Fibroblast of lung (primary cell): ENCODE results near the gene PXMP4. TPM values are rescaled to one million over a fixed set of nuclear protein-coding genes. Genes with fewer than 3 reads are reported as not detected.

Source experiments
- DNase-seq, 2 donors: peaks; one replicate each; pipeline versions ENCODE4 v3.0.0 to v3.0.0-alpha.2; 2010; ENCODE audit warnings: low read depth in 2 of 2
- H2AFZ ChIP-seq: 2 replicates; pipeline ENCODE4 v1.5.1; 2012; ENCODE audit warnings: low read length, control low read depth, inconsistent platforms
- H3K27ac ChIP-seq: 2 replicates; pipeline ENCODE4 v1.5.1; 2011; ENCODE audit warnings: low read length, control low read depth; ENCODE audit not compliant: insufficient read depth
- H3K27me3 ChIP-seq: 2 replicates; pipeline ENCODE4 v1.5.1; 2011; ENCODE audit warnings: mild to moderate bottlenecking, low read length; ENCODE audit not compliant: control insufficient read depth, insufficient read depth
- H3K36me3 ChIP-seq: 2 replicates; pipeline ENCODE4 v1.5.1; 2011; ENCODE audit warnings: low read length; ENCODE audit not compliant: control insufficient read depth, insufficient read depth
- H3K4me1 ChIP-seq: 2 replicates; pipeline ENCODE4 v1.5.1; 2011; ENCODE audit warnings: low read length; ENCODE audit not compliant: control insufficient read depth, insufficient read depth; ENCODE audit errors: extremely low read depth
- H3K4me2 ChIP-seq: 2 replicates; pipeline ENCODE4 v1.5.1; 2011; ENCODE audit warnings: low read length, control low read depth; ENCODE audit not compliant: insufficient read depth; ENCODE audit errors: extremely low read depth
- H3K4me3 ChIP-seq, 4 experiments: fragments of 200-600 bp in 1 of 4; sonication (generic) in 1 of 4; replicated peaks in 1 of 4; 2 replicates each; pipeline ENCODE4 v1.5.1; 2011 to 2016; ENCODE audit warnings: low read length in 4 of 4, low read depth in 3 of 4, mild to moderate bottlenecking in 3 of 4, control low read depth in 2 of 4, inconsistent platforms in 1 of 4, mixed read lengths in 1 of 4; ENCODE audit not compliant: insufficient read depth in 1 of 4; ENCODE audit errors: control extremely low read depth in 1 of 4
- H3K79me2 ChIP-seq: 2 replicates; pipeline ENCODE4 v1.5.1; 2012; ENCODE audit warnings: mild to moderate bottlenecking, low read length, inconsistent platforms; ENCODE audit not compliant: control insufficient read depth, insufficient read depth
- H3K9ac ChIP-seq: 2 replicates; pipeline ENCODE4 v1.5.1; 2011; ENCODE audit warnings: mild to moderate bottlenecking, low read length, control low read depth; ENCODE audit not compliant: insufficient read depth
- H3K9me3 ChIP-seq: 2 replicates; pipeline ENCODE4 v1.5.1; 2012; ENCODE audit warnings: low read depth, low read length; ENCODE audit not compliant: control insufficient read depth, insufficient read depth
- H4K20me1 ChIP-seq: 2 replicates; pipeline ENCODE4 v1.5.1; 2011; ENCODE audit warnings: low read length; ENCODE audit not compliant: control insufficient read depth, insufficient read depth; ENCODE audit errors: extremely low read depth
- CTCF ChIP-seq, 2 donors: IDR thresholded peaks in 1 of 2; conservative IDR thresholded peaks in 1 of 2; 1 replicate in 1 of 2; 2 replicates in 1 of 2; pipeline ENCODE4 v1.5.1; 2011 to 2012; ENCODE audit warnings: low read length in 2 of 2, control low read depth in 1 of 2, inconsistent platforms in 1 of 2, low read depth in 1 of 2, mild to moderate bottlenecking in 1 of 2
- EZH2 ChIP-seq: IDR thresholded peaks from 2 replicates; pipeline ENCODE4 v1.5.1; 2012; ENCODE audit warnings: low read length, control low read depth, mild to moderate bottlenecking; ENCODE audit errors: missing control alignments
- polyA plus RNA-seq, 2 donors: library from polyadenylated mRNA; depleted of rRNA in 1 of 2; stranded (reverse) in 1 of 2; unstranded in 1 of 2; fragments of >200 nt; gene quantifications; 2 replicates each; pipeline ENCODE4 v1.2.1, GENCODE V29; 2011 to 2012; ENCODE audit warnings: missing spikeins in 1 of 2
- total RNA-seq: library from RNA; depleted of rRNA; stranded (reverse); fragments of >200 nt; gene quantifications from 2 replicates; pipeline ENCODE4 v1.2.1, GENCODE V29; 2014

PXMP4 gene
- total and polyA plus RNA-seq, 2 donors (not counting 1 experiment from before 2014, with no cell fraction given), result 4.1 to 6.3 TPM

GRCh38 chr20:33746325-33746998, 26.4 kb upstream of the PXMP4 start:
- no peak overlapping the region for H2AFZ ChIP-seq
- H3K9ac ChIP-seq, result no peak overlapping the region
- H3K4me2 ChIP-seq, result no peak overlapping the region
- H3K79me2 ChIP-seq, result no peaks in the 10 kb centered on the region
- TF ChIP-seq CTCF (conservative IDR thresholded peaks at IDR 0.05 in 1 of 2, IDR thresholded peaks at IDR 0.05 in 1 of 2; ENCODE audit: low read depth in 1 of 2, low read length in 2 of 2) (no peak), EZH2 (no peak)
- no peak overlapping the region for H3K4me3 ChIP-seq
- no peak for DNase-seq
- H3K4me1 ChIP-seq, result no peaks in the 10 kb centered on the region
- no peak overlapping the region for H3K27ac ChIP-seq
- H3K27me3 ChIP-seq, result no peaks in the 10 kb centered on the region
- no peaks in the 10 kb centered on the region for H3K36me3 ChIP-seq
- no peaks in the 10 kb centered on the region for H4K20me1 ChIP-seq
- H3K9me3 ChIP-seq, result no peaks in the 10 kb centered on the region

- no peaks in the 10 kb centered on the region for H3K27me3 ChIP-seq
- no peaks in the 10 kb centered on the region for H4K20me1 ChIP-seq
- H3K4me2 ChIP-seq, result no peak overlapping the region
- no peak overlapping the region for H3K9ac ChIP-seq
- TF ChIP-seq EZH2, result no peak
- TF ChIP-seq CTCF (conservative IDR thresholded peaks at IDR 0.05 in 1 of 2, IDR thresholded peaks at IDR 0.05 in 1 of 2; ENCODE audit: low read depth in 1 of 2, low read length in 2 of 2), result no peak
- no peak overlapping the region for H3K4me3 ChIP-seq
- no peak overlapping the region for H2AFZ ChIP-seq
- H3K36me3 ChIP-seq, result no peaks in the 10 kb centered on the region
- DNase-seq, result no peak
- no peaks in the 10 kb centered on the region for H3K9me3 ChIP-seq
- no peaks in the 10 kb centered on the region for H3K4me1 ChIP-seq
- no peaks in the 10 kb centered on the region for H3K79me2 ChIP-seq
- no peak overlapping the region for H3K27ac ChIP-seq
Observed at GRCh38 chr20:33744773-33745385, 24.8 kb upstream of the PXMP4 start.

- no peak overlapping the region for H3K4me2 ChIP-seq
- H3K9ac ChIP-seq, result no peak overlapping the region
- no peak for DNase-seq
- no peaks in the 10 kb centered on the region for H3K4me1 ChIP-seq
- H3K9me3 ChIP-seq, result no peaks in the 10 kb centered on the region
- H3K27ac ChIP-seq, result no peak overlapping the region
- H2AFZ ChIP-seq, result no peak overlapping the region
- H3K4me3 ChIP-seq, result no peak overlapping the region
- TF ChIP-seq CTCF (conservative IDR thresholded peaks at IDR 0.05 in 1 of 2, IDR thresholded peaks at IDR 0.05 in 1 of 2; ENCODE audit: low read depth in 1 of 2, low read length in 2 of 2), result no peak
- TF ChIP-seq EZH2, result no peak
- no peaks in the 10 kb centered on the region for H3K27me3 ChIP-seq
- no peaks in the 10 kb centered on the region for H3K36me3 ChIP-seq
- H3K79me2 ChIP-seq, result no peaks in the 10 kb centered on the region
- H4K20me1 ChIP-seq, result no peaks in the 10 kb centered on the region
Observed at GRCh38 chr20:33744181-33744580, 24.1 kb upstream of the PXMP4 start.
